Liver (tissue), 9 donors: ENCODE data around the gene OR8D1. TPM values are rescaled to one million over a fixed set of nuclear protein-coding genes. Genes with fewer than 3 reads are reported as not detected.

ENCODE experiments used
- DNase-seq: peaks from one replicate; pipeline ENCODE4 v3.0.0-alpha.2; 2017; ENCODE audit warnings: low spot score
- H3K27ac ChIP-seq, 2 donors: one replicate each; pipeline ENCODE4 v1.7.0; 2013; ENCODE audit warnings: inconsistent platforms in 2 of 2, low read length in 2 of 2, control low read depth in 1 of 2, low read depth in 1 of 2, mild to moderate bottlenecking in 1 of 2
- H3K27me3 ChIP-seq, 4 donors: one replicate each; pipeline versions ENCODE4 v1.6.1 to v1.7.0; 2013; ENCODE audit warnings: low read length in 3 of 4, inconsistent platforms in 1 of 4, mild to moderate bottlenecking in 1 of 4, moderate library complexity in 1 of 4; ENCODE audit not compliant: control insufficient read depth in 4 of 4, insufficient read depth in 4 of 4
- H3K36me3 ChIP-seq, 4 donors: one replicate each; pipeline versions ENCODE4 v1.6.1 to v1.7.0; 2013; ENCODE audit warnings: low read length in 3 of 4, mild to moderate bottlenecking in 3 of 4, low read depth in 1 of 4, moderate library complexity in 1 of 4; ENCODE audit not compliant: control insufficient read depth in 4 of 4, insufficient read depth in 3 of 4
- H3K4me1 ChIP-seq, 4 donors: one replicate each; pipeline versions ENCODE4 v1.6.1 to v1.7.0; 2013; ENCODE audit warnings: low read length in 3 of 4, mild to moderate bottlenecking in 3 of 4, moderate library complexity in 1 of 4; ENCODE audit not compliant: control insufficient read depth in 4 of 4, insufficient read depth in 4 of 4
- H3K4me3 ChIP-seq, 3 donors: one replicate each; pipeline versions ENCODE4 v1.6.1 to v1.7.0; 2013; ENCODE audit warnings: low read length in 3 of 3, control low read depth in 1 of 3, low read depth in 1 of 3, mild to moderate bottlenecking in 1 of 3
- H3K9ac ChIP-seq, 2 donors: one replicate each; pipeline ENCODE4 v1.7.0; 2013; ENCODE audit warnings: low read length in 2 of 2, mild to moderate bottlenecking in 2 of 2, moderate library complexity in 2 of 2, control low read depth in 1 of 2, low read depth in 1 of 2
- H3K9me3 ChIP-seq, 4 donors: one replicate each; pipeline versions ENCODE4 v1.6.1 to v1.7.0; 2013; ENCODE audit warnings: low read length in 3 of 4; ENCODE audit not compliant: control insufficient read depth in 4 of 4
- ATF3 ChIP-seq: IDR thresholded peaks from 2 replicates; pipeline ENCODE4 v1.6.1; 2016; ENCODE audit warnings: antibody characterized with exemption
- CTCF ChIP-seq: fragments of 150-350 bp; IDR thresholded peaks from 2 replicates; pipeline ENCODE4 v1.5.1; 2017; ENCODE audit warnings: improper control_type of control experiment, low read depth, low read length; ENCODE audit not compliant: missing input control
- EGR1 ChIP-seq, 2 donors: IDR thresholded peaks; 2 replicates each; pipeline ENCODE4 v1.6.1; 2016 to 2018; ENCODE audit warnings: antibody characterized with exemption in 2 of 2, low read depth in 2 of 2
- FOXA1 ChIP-seq: IDR thresholded peaks from 2 replicates; pipeline ENCODE4 v1.6.1; 2016; ENCODE audit warnings: antibody characterized with exemption
- FOXA2 ChIP-seq: IDR thresholded peaks from 2 replicates; pipeline ENCODE4 v1.6.1; 2016; ENCODE audit warnings: antibody characterized with exemption
- GABPA ChIP-seq, 2 donors: IDR thresholded peaks in 1 of 2; conservative IDR thresholded peaks in 1 of 2; 2 replicates each; pipeline ENCODE4 v1.6.1; 2016; ENCODE audit warnings: antibody characterized with exemption in 2 of 2, mild to moderate bottlenecking in 1 of 2, moderate library complexity in 1 of 2
- HNF4A ChIP-seq, 2 donors: conservative IDR thresholded peaks; 2 replicates each; pipeline ENCODE4 v1.6.1; 2016; ENCODE audit warnings: antibody characterized with exemption in 2 of 2, mild to moderate bottlenecking in 2 of 2
- HNF4G ChIP-seq: IDR thresholded peaks from 2 replicates; pipeline ENCODE4 v1.6.1; 2016; ENCODE audit warnings: antibody characterized with exemption
- JUND ChIP-seq, 2 donors: IDR thresholded peaks; 2 replicates each; pipeline ENCODE4 v1.6.1; 2016; ENCODE audit warnings: antibody characterized with exemption in 2 of 2
- MAX ChIP-seq: IDR thresholded peaks from 2 replicates; pipeline ENCODE4 v1.6.1; 2016; ENCODE audit warnings: antibody characterized with exemption
- NR2F2 ChIP-seq: IDR thresholded peaks from 2 replicates; pipeline ENCODE4 v1.6.1; 2016; ENCODE audit warnings: antibody characterized with exemption
- RAD21 ChIP-seq, 2 donors: IDR thresholded peaks; 2 replicates each; pipeline ENCODE4 v1.6.1; 2016; ENCODE audit warnings: antibody characterized with exemption in 2 of 2, mild to moderate bottlenecking in 2 of 2
- REST ChIP-seq: IDR thresholded peaks from 2 replicates; pipeline ENCODE4 v1.6.1; 2016; ENCODE audit warnings: antibody characterized with exemption, mild to moderate bottlenecking
- RXRA ChIP-seq, 2 donors: IDR thresholded peaks; 2 replicates each; pipeline ENCODE4 v1.6.1; 2017 to 2018; ENCODE audit warnings: antibody characterized with exemption in 2 of 2, mild to moderate bottlenecking in 1 of 2
- SP1 ChIP-seq: IDR thresholded peaks from 2 replicates; pipeline ENCODE4 v1.6.1; 2018; ENCODE audit warnings: antibody characterized with exemption, mild to moderate bottlenecking
- TAF1 ChIP-seq: conservative IDR thresholded peaks from 2 replicates; pipeline ENCODE4 v1.6.1; 2016; ENCODE audit warnings: antibody characterized with exemption, mild to moderate bottlenecking
- YY1 ChIP-seq: IDR thresholded peaks from 2 replicates; pipeline ENCODE4 v1.6.1; 2016; ENCODE audit warnings: antibody characterized with exemption, mild to moderate bottlenecking
- ZBTB33 ChIP-seq: IDR thresholded peaks from 2 replicates; pipeline ENCODE4 v1.6.1; 2016; ENCODE audit warnings: antibody characterized with exemption
- polyA plus RNA-seq, 2 donors: library from polyadenylated mRNA; stranded (reverse) in 1 of 2; unstranded in 1 of 2; fragments of 200-250 nt in 1 of 2; fragments of >200 nt in 1 of 2; fragmentation: Nextera tagmentation in 1 of 2; extraction: Ambion mirVana in 1 of 2; gene quantifications; one replicate each; pipeline versions ENCODE4 v1.2.1 to v1.2.3, GENCODE V29; 2013 to 2015
- total RNA-seq, 2 donors: library from RNA; depleted of rRNA; stranded (reverse); fragments of >200 nt; gene quantifications; one replicate each; pipeline ENCODE4 v1.2.3, GENCODE V29; 2014
- donor health status: healthy.
- donor health status: healthy.
- donor health status: healthy.
- donor health status: healthy.
- donor health status: healthy.

The OR8D1 gene
- total and polyA plus RNA-seq, 4 donors = not detected

GRCh38 chr11:124310721-124311120, 3.0 kb downstream of the OR8D1 start:
- no peak for TF ChIP-seq RXRA (IDR thresholded peaks at IDR 0.05)
- no peak for TF ChIP-seq RAD21 (IDR thresholded peaks at IDR 0.05)
- TF ChIP-seq ATF3 = no peak
- TF ChIP-seq YY1 = no peak
- no peak for TF ChIP-seq REST
- no peak for TF ChIP-seq FOXA1
- TF ChIP-seq SP1 = no peak
- no peak for TF ChIP-seq FOXA2
- Histone ChIP-seq H3K4me3 (no peak overlapping the region), H3K27me3 (peaks cover 0 to 3% (median 0%) of the 10 kb centered on the region in 4 donors), H3K36me3 (no peaks in the 10 kb centered on the region), H3K9ac (no peak overlapping the region), H3K9me3 (no peaks in the 10 kb centered on the region), H3K27ac (no peak overlapping the region), H3K4me1 (peaks cover 0 to 12% (median 4%) of the 10 kb centered on the region in 4 donors)
- DNase-seq = no peak

GRCh38 chr11:124307093-124307492, 6.7 kb downstream of the OR8D1 start:
- Histone ChIP-seq H3K36me3 (no peaks in the 10 kb centered on the region), H3K9ac (no peak overlapping the region), H3K27ac (no peak overlapping the region), H3K4me3 (no peak overlapping the region), H3K27me3 (no peaks in the 10 kb centered on the region), H3K4me1 (peaks cover 0 to 12% (median 4%) of the 10 kb centered on the region in 4 donors), H3K9me3 (no peaks in the 10 kb centered on the region)
- TF ChIP-seq CTCF = no peak
- no peak for TF ChIP-seq RAD21 (IDR thresholded peaks at IDR 0.05)
- TF ChIP-seq REST = no peak
- TF ChIP-seq YY1 = no peak
- TF ChIP-seq TAF1 = no peak
- no peak for TF ChIP-seq FOXA2
- peak; percentile 19 for TF ChIP-seq MAX
- no peak for TF ChIP-seq FOXA1
- TF ChIP-seq ATF3 = no peak
- TF ChIP-seq NR2F2 = no peak
- TF ChIP-seq JUND (IDR thresholded peaks at IDR 0.05) = peak in 1 of 2 donors; percentile 49
- TF ChIP-seq GABPA (IDR thresholded peaks at IDR 0.05 in 1 of 2, conservative IDR thresholded peaks at IDR 0.05 in 1 of 2) = no peak
- no peak for TF ChIP-seq SP1
- peak in 1 of 2 donors; percentile 47 for TF ChIP-seq RXRA (IDR thresholded peaks at IDR 0.05)
- no peak for TF ChIP-seq EGR1 (IDR thresholded peaks at IDR 0.05; ENCODE audit: low read depth in 2 of 2)
- TF ChIP-seq HNF4G = no peak
- TF ChIP-seq HNF4A (conservative IDR thresholded peaks at IDR 0.05) = peak; percentile 25 to 79
- no peak for TF ChIP-seq ZBTB33
- no peak for DNase-seq
